NB4 (cell line): ENCODE data around the gene DIAPH3.

Experiments
- TF ChIP-seq, protein P1 (sequence below): IDR thresholded peaks from one replicate; pipeline ENCODE4 v1.5.1; 2012; ENCODE audit warnings: low read depth, low read length
- TF ChIP-seq, protein P2 (sequence below): IDR thresholded peaks from 2 replicates; pipeline ENCODE4 v1.6.1; 2011; ENCODE audit warnings: low read depth, low read length

DNA sequence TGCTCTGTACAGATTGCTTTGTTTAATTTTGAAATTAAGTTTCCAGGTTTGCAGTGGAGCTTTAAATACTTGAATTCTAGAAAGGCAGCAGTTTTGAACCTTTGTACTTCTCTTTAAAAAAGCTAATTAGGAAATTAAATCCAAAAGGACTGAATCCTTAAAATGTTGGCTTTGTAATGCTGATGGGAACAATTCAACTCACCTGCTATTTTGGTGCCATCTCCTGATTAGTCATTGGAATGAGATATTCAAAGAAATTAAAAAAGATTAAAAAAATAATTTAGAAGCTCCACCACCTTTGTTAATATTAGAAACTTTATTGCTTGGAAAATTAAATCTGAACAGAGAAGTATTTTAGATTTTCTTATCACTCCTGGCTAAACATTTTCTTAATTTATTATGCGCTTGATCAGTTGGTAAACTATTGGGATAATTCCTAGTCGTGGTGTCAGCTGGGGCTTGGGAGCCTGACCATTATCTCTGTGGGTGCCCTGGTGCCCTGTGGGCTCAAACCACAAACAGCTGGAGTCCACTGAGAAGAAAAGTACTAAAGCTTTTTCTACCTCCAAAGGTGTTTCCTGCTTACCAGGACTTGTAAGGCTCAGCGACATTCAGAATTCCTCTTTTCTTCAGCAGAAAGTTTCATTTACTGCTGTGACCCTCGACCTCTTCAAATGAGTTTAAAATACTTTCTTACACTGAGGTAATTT is 540.4 kb downstream of the DIAPH3 start:
- TF ChIP-seq, protein P1, sequence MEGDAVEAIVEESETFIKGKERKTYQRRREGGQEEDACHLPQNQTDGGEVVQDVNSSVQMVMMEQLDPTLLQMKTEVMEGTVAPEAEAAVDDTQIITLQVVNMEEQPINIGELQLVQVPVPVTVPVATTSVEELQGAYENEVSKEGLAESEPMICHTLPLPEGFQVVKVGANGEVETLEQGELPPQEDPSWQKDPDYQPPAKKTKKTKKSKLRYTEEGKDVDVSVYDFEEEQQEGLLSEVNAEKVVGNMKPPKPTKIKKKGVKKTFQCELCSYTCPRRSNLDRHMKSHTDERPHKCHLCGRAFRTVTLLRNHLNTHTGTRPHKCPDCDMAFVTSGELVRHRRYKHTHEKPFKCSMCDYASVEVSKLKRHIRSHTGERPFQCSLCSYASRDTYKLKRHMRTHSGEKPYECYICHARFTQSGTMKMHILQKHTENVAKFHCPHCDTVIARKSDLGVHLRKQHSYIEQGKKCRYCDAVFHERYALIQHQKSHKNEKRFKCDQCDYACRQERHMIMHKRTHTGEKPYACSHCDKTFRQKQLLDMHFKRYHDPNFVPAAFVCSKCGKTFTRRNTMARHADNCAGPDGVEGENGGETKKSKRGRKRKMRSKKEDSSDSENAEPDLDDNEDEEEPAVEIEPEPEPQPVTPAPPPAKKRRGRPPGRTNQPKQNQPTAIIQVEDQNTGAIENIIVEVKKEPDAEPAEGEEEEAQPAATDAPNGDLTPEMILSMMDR, result no peak
- TF ChIP-seq, protein P2, sequence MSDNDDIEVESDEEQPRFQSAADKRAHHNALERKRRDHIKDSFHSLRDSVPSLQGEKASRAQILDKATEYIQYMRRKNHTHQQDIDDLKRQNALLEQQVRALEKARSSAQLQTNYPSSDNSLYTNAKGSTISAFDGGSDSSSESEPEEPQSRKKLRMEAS, result no peak
